ENCODE measurements around the gene PKIB.

DNA sequence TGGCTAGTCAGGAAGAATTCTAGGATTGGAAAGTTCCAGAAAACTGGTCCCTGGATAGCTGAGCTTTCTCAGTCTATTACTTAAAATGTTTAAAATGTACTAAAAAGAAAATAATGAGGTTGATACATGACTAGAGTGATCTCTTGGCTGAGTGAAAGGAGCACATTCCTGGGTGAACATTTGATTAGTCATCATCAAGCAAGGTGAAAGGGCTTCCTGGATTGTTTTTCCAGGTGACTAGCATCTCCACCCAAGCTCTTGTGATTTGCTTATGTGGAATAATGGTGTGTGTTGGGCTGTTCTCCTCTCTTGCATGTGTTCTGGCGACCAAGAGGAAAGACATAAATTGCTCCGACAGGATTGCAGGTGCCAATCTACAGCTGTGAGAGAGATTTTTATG lies 42.9 kb downstream of the PKIB start:
- TF ChIP-seq, protein P1, sequence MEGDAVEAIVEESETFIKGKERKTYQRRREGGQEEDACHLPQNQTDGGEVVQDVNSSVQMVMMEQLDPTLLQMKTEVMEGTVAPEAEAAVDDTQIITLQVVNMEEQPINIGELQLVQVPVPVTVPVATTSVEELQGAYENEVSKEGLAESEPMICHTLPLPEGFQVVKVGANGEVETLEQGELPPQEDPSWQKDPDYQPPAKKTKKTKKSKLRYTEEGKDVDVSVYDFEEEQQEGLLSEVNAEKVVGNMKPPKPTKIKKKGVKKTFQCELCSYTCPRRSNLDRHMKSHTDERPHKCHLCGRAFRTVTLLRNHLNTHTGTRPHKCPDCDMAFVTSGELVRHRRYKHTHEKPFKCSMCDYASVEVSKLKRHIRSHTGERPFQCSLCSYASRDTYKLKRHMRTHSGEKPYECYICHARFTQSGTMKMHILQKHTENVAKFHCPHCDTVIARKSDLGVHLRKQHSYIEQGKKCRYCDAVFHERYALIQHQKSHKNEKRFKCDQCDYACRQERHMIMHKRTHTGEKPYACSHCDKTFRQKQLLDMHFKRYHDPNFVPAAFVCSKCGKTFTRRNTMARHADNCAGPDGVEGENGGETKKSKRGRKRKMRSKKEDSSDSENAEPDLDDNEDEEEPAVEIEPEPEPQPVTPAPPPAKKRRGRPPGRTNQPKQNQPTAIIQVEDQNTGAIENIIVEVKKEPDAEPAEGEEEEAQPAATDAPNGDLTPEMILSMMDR (IDR thresholded peaks at IDR 0.05) = no peak
- TF ChIP-seq EZH2phosphoT487 (IDR thresholded peaks at IDR 0.05) (no peak), EZH2 (IDR thresholded peaks at IDR 0.05) (no peak)

All from neural progenitor cell (in vitro differentiated cells).